Lower leg skin (tissue), 3 donors: ENCODE data around the gene DHRS13.

Experiments
- POLR2A ChIP-seq, 2 donors: fragments of 450-650 bp; IDR thresholded peaks; one replicate each; pipeline ENCODE4 v1.6.1; 2016 to 2017; ENCODE audit warnings: antibody characterized with exemption in 2 of 2, mild to moderate bottlenecking in 1 of 2, moderate library complexity in 1 of 2
- TF ChIP-seq, protein P1 (sequence below), 3 donors: fragments of 450-650 bp; IDR thresholded peaks; one replicate each; pipeline ENCODE4 v1.5.1; 2016; ENCODE audit warnings: antibody characterized with exemption in 3 of 3, mild to moderate bottlenecking in 3 of 3, moderate library complexity in 2 of 3

DNA sequence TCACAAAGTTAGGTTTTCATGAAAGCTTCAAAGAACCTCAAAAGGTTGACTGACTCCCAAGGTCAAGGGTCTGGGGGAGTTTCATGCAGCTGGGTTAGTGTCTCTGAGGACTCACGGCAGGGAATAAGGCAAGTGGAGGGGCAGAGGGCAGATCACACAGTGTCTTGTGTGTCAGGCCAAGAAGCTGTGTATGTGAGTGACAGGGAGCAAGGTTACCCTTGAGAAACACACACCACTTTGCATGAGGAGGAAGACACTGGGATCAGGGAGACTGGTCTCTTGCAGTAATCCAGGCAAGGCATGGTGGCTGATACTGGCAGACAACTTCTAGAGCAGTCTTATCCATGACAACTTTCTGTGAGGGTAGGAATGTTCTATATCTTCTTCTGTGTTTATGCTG is 11.7 kb downstream of the DHRS13 start:
- TF ChIP-seq, protein P1, sequence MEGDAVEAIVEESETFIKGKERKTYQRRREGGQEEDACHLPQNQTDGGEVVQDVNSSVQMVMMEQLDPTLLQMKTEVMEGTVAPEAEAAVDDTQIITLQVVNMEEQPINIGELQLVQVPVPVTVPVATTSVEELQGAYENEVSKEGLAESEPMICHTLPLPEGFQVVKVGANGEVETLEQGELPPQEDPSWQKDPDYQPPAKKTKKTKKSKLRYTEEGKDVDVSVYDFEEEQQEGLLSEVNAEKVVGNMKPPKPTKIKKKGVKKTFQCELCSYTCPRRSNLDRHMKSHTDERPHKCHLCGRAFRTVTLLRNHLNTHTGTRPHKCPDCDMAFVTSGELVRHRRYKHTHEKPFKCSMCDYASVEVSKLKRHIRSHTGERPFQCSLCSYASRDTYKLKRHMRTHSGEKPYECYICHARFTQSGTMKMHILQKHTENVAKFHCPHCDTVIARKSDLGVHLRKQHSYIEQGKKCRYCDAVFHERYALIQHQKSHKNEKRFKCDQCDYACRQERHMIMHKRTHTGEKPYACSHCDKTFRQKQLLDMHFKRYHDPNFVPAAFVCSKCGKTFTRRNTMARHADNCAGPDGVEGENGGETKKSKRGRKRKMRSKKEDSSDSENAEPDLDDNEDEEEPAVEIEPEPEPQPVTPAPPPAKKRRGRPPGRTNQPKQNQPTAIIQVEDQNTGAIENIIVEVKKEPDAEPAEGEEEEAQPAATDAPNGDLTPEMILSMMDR (IDR thresholded peaks at IDR 0.05), result no peak
- no peak for TF ChIP-seq POLR2A (IDR thresholded peaks at IDR 0.05)
